ENCODE data around the gene IGFBP1.

GRCh38 chr7:45939574-45939973 is 51.3 kb downstream of the IGFBP1 start:
- TF ChIP-seq, protein P1, sequence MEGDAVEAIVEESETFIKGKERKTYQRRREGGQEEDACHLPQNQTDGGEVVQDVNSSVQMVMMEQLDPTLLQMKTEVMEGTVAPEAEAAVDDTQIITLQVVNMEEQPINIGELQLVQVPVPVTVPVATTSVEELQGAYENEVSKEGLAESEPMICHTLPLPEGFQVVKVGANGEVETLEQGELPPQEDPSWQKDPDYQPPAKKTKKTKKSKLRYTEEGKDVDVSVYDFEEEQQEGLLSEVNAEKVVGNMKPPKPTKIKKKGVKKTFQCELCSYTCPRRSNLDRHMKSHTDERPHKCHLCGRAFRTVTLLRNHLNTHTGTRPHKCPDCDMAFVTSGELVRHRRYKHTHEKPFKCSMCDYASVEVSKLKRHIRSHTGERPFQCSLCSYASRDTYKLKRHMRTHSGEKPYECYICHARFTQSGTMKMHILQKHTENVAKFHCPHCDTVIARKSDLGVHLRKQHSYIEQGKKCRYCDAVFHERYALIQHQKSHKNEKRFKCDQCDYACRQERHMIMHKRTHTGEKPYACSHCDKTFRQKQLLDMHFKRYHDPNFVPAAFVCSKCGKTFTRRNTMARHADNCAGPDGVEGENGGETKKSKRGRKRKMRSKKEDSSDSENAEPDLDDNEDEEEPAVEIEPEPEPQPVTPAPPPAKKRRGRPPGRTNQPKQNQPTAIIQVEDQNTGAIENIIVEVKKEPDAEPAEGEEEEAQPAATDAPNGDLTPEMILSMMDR (CRISPR knock-in tag; IDR thresholded peaks at IDR 0.05): no peak
- no peak for TF ChIP-seq HMG20B (CRISPR knock-in tag; conservative IDR thresholded peaks at IDR 0.05)
- no peak for TF ChIP-seq HCFC1 (IDR thresholded peaks at IDR 0.05; ENCODE audit: low read depth, low read length)
- TF ChIP-seq PTBP1 (IDR thresholded peaks at IDR 0.05; ENCODE audit: low read depth, low read length, poor library complexity, severe bottlenecking): no peak
- TF ChIP-seq MEF2D (CRISPR knock-in tag; IDR thresholded peaks at IDR 0.05): no peak
- no peak for TF ChIP-seq ARNTL (CRISPR knock-in tag; IDR thresholded peaks at IDR 0.05)
- TF ChIP-seq ZGPAT (CRISPR knock-in tag; IDR thresholded peaks at IDR 0.05): no peak
- no peak for TF ChIP-seq NBN (conservative IDR thresholded peaks at IDR 0.05)
- TF ChIP-seq E2F1 (CRISPR knock-in tag; IDR thresholded peaks at IDR 0.05): no peak
- no peak for TF ChIP-seq ZSCAN25 (CRISPR knock-in tag; IDR thresholded peaks at IDR 0.05)

Measured in HepG2 (cell line).